ENCODE measurements around the gene RFWD3. TPM values are rescaled to one million over a fixed set of nuclear protein-coding genes. Genes with fewer than 3 reads are reported as not detected.

The RFWD3 gene
- total RNA-seq, 2 experiments from 2014 or later: 121 to 162 TPM

- Mint-ChIP-seq H3K27me3 (no peaks in the 10 kb centered on the region), H3K36me3 (peaks cover 11% of the 10 kb centered on the region), H3K4me1 (peaks cover 44% of the 10 kb centered on the region), H3K4me3 (no peak overlapping the region), H3K27ac (no peak overlapping the region), H3K9me3 (ENCODE audit: low read depth) (no peaks in the 10 kb centered on the region)
- no peak for DNase-seq
- no peak for ATAC-seq
- CTCF ChIA-PET: no interaction called here
Observed at GRCh38 chr16:74580833-74581232, 85.8 kb downstream of the RFWD3 start.

GRCh38 chr16:74578838-74579237 is 87.8 kb downstream of the RFWD3 start:
- H3K4me1 Mint-ChIP-seq: peaks cover 41% of the 10 kb centered on the region
- CTCF ChIA-PET: interaction anchor here (1.1 to 1.2 kb wide), 2 partner anchors 10 to 23 kb away, joined by 4 to 5 read pairs; no protein-coding TSS in a partner anchor

GRCh38 chr16:74578433-74578832 is 88.2 kb downstream of the RFWD3 start:
- CTCF ChIA-PET: interaction anchor here (1.1 to 1.2 kb wide), 2 partner anchors 10 to 23 kb away, joined by 4 to 5 read pairs; no protein-coding TSS in a partner anchor
- ATAC-seq (no peak), DNase-seq (no peak)
- Mint-ChIP-seq H3K36me3 (peaks cover 7% of the 10 kb centered on the region), H3K4me3 (no peak overlapping the region), H3K4me1 (peaks cover 39% of the 10 kb centered on the region), H3K27me3 (no peaks in the 10 kb centered on the region), H3K27ac (peak overlapping the region; percentile 69), H3K9me3 (ENCODE audit: low read depth) (no peaks in the 10 kb centered on the region)

More at GRCh38 chr16:74578838-74579237, 87.8 kb downstream of the RFWD3 start:
- no peak overlapping the region for H3K27ac Mint-ChIP-seq
- ATAC-seq (no peak), DNase-seq (no peak)
- no peaks in the 10 kb centered on the region for H3K27me3 Mint-ChIP-seq
- peaks cover 8% of the 10 kb centered on the region for H3K36me3 Mint-ChIP-seq
- H3K9me3 Mint-ChIP-seq (ENCODE audit: low read depth): no peaks in the 10 kb centered on the region
- no peak overlapping the region for H3K4me3 Mint-ChIP-seq

- H3K36me3 Mint-ChIP-seq: peaks cover 6% of the 10 kb centered on the region
- no peaks in the 10 kb centered on the region for H3K27me3 Mint-ChIP-seq
- CTCF ChIA-PET: interaction anchor here (1.1 to 1.2 kb wide), 2 partner anchors 9 to 24 kb away, joined by 4 to 5 read pairs; no protein-coding TSS in a partner anchor
Observed at GRCh38 chr16:74577882-74578366, 88.8 kb downstream of the RFWD3 start.

GRCh38 chr16:74575807-74576643 is 90.7 kb downstream of the RFWD3 start:
- Mint-ChIP-seq H3K9me3 (ENCODE audit: low read depth) (no peaks in the 10 kb centered on the region), H3K36me3 (peaks cover 4% of the 10 kb centered on the region), H3K4me1 (peaks cover 30% of the 10 kb centered on the region), H3K27me3 (no peaks in the 10 kb centered on the region), H3K4me3 (no peak overlapping the region), H3K27ac (no peak overlapping the region)
- CTCF ChIA-PET: no interaction called here
- DNase-seq (no peak), ATAC-seq (no peak)

More at GRCh38 chr16:74577882-74578366, 88.8 kb downstream of the RFWD3 start:
- Mint-ChIP-seq H3K27ac (peak overlapping the region; percentile 69), H3K9me3 (ENCODE audit: low read depth) (no peaks in the 10 kb centered on the region), H3K4me3 (no peak overlapping the region), H3K4me1 (peaks cover 37% of the 10 kb centered on the region)
- ATAC-seq: peak; percentile 85
- DNase-seq: no peak

GRCh38 chr16:74575175-74575806 is 91.4 kb downstream of the RFWD3 start:
- H3K27ac Mint-ChIP-seq: no peak overlapping the region
- H3K36me3 Mint-ChIP-seq: peaks cover 4% of the 10 kb centered on the region
- H3K4me1 Mint-ChIP-seq: peaks cover 24% of the 10 kb centered on the region
- CTCF ChIA-PET: no interaction called here
- no peaks in the 10 kb centered on the region for H3K9me3 Mint-ChIP-seq (ENCODE audit: low read depth)
- no peaks in the 10 kb centered on the region for H3K27me3 Mint-ChIP-seq
- ATAC-seq: no peak
- no peak for DNase-seq
- H3K4me3 Mint-ChIP-seq: no peak overlapping the region

- no peak overlapping the region for H3K4me3 Mint-ChIP-seq
- H3K27me3 Mint-ChIP-seq: no peaks in the 10 kb centered on the region
- DNase-seq (no peak), ATAC-seq (no peak)
- no peak overlapping the region for H3K27ac Mint-ChIP-seq
- H3K9me3 Mint-ChIP-seq (ENCODE audit: low read depth): no peaks in the 10 kb centered on the region
- peaks cover 5% of the 10 kb centered on the region for H3K36me3 Mint-ChIP-seq
- peaks cover 27% of the 10 kb centered on the region for H3K4me1 Mint-ChIP-seq
- CTCF ChIA-PET: interaction anchor here (0.8 to 1.0 kb wide), 2 partner anchors 17 to 81 kb away, joined by 3 read pairs; no protein-coding TSS in a partner anchor
Observed at GRCh38 chr16:74574146-74574545, 92.5 kb downstream of the RFWD3 start.

- peaks cover 24% of the 10 kb centered on the region for H3K4me1 Mint-ChIP-seq
- H3K36me3 Mint-ChIP-seq: peaks cover 5% of the 10 kb centered on the region
- CTCF ChIA-PET: interaction anchor here (0.8 to 1.0 kb wide), 2 partner anchors 16 to 80 kb away, joined by 3 read pairs; no protein-coding TSS in a partner anchor
- no peak overlapping the region for H3K27ac Mint-ChIP-seq
- no peak for ATAC-seq
- no peak overlapping the region for H3K4me3 Mint-ChIP-seq
- no peaks in the 10 kb centered on the region for H3K9me3 Mint-ChIP-seq (ENCODE audit: low read depth)
- DNase-seq: no peak
- no peaks in the 10 kb centered on the region for H3K27me3 Mint-ChIP-seq
Observed at GRCh38 chr16:74573622-74574021, 93.1 kb downstream of the RFWD3 start.

Other genes starting within 250 kb of the RFWD3 start
- gene CLEC18B, start 245.4 kb downstream of the RFWD3 start, total RNA-seq: under 1 TPM; 0.59 to 0.67 TPM
- 10 to 100 TPM; 74.0 to 86.9 TPM for gene GLG1, start 59.8 kb downstream of the RFWD3 start, total RNA-seq
- gene MLKL, start 34.0 kb upstream of the RFWD3 start, total RNA-seq: 10 to 100 TPM; 26.1 to 35.5 TPM
- under 1 TPM in 1 of 2 experiments, not detected in 1; 0.29 TPM for gene FA2H, start 107.9 kb upstream of the RFWD3 start, total RNA-seq

Data from activated CD8-positive, alpha-beta memory T cell treated with anti-CD3 and anti-CD28 coated beads, Interleukin-2, amount 10 ng/mL, durations not matched to agents 7 days and 5 days (primary cell).